ENCODE results near the gene CARS1. TPM values are rescaled to one million over a fixed set of nuclear protein-coding genes. Genes with fewer than 3 reads are reported as not detected.

CARS1 gene
- total RNA-seq, 1 experiment from 2014 or later: 67.6 TPM

DNA sequence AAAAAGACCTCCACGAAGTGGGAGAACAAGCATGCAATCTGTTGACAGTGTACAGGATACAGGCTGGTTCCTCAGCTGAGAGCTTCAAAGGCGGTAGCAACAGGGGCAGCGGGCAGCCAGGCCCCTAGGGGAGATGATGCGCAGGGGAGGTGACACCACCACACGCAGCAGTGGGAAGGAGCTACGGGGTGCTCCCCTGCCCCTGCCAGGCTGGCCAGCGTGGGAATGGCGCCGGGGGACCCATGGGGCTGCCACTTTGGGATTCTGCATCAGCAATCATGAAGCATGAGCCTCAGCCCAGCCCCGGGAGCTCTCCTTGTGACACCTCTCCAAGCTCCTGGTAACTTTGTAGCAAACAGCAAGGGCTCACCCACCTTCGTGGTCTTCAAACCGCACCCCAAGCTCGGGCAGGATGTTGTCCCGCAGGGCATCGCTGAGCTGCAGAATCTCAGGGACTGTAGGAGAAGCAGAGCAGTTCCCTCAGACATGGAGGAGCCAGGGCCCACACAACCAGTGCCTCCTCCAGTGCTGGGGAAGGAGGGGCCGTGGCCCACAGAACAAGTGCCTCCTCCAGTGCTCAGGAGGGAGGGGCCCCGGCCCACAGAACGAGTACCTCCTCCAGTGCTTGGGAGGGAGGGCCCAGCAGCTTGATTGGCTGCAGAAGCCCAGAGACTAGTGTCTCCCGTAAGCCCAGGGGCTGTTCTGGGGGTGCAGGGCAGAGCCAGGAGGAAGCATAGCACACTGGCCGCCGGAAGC lies 50.5 kb downstream of the CARS1 start:
- intact Hi-C loops (cut with micrococcal nuclease; ENCODE audit: unreplicated experiment): no loop called here
- Mint-ChIP-seq H3K36me3 (ENCODE audit: insufficient read depth, unreplicated experiment) (peaks cover 69% of the 10 kb centered on the region), H3K4me3 (ENCODE audit: low read depth, unreplicated experiment) (no peak overlapping the region), H3K9me3 (ENCODE audit: low read depth, unreplicated experiment) (no peaks in the 10 kb centered on the region), H3K4me1 (ENCODE audit: low read depth, unreplicated experiment) (peaks cover 21% of the 10 kb centered on the region), H3K27me3 (ENCODE audit: unreplicated experiment) (no peaks in the 10 kb centered on the region), H3K27ac (ENCODE audit: unreplicated experiment) (no peak overlapping the region)
- TF ChIP-seq, protein P1, sequence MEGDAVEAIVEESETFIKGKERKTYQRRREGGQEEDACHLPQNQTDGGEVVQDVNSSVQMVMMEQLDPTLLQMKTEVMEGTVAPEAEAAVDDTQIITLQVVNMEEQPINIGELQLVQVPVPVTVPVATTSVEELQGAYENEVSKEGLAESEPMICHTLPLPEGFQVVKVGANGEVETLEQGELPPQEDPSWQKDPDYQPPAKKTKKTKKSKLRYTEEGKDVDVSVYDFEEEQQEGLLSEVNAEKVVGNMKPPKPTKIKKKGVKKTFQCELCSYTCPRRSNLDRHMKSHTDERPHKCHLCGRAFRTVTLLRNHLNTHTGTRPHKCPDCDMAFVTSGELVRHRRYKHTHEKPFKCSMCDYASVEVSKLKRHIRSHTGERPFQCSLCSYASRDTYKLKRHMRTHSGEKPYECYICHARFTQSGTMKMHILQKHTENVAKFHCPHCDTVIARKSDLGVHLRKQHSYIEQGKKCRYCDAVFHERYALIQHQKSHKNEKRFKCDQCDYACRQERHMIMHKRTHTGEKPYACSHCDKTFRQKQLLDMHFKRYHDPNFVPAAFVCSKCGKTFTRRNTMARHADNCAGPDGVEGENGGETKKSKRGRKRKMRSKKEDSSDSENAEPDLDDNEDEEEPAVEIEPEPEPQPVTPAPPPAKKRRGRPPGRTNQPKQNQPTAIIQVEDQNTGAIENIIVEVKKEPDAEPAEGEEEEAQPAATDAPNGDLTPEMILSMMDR (IDR thresholded peaks at IDR 0.05; ENCODE audit: unreplicated experiment): no peak
- BruUV-seq (replicated peaks): no TSS peak
- CTCF ChIA-PET: no interaction called here
- DNase-seq: no peak

- peaks cover 41% of the 10 kb centered on the region for H3K4me1 Mint-ChIP-seq (ENCODE audit: low read depth, unreplicated experiment)
- no peaks in the 10 kb centered on the region for H3K9me3 Mint-ChIP-seq (ENCODE audit: low read depth, unreplicated experiment)
- CTCF ChIA-PET: interaction anchor here (0.7 kb wide), 1 partner anchor 477 kb away, joined by 5 read pairs; no protein-coding TSS in a partner anchor
- DNase-seq: no peak
- no TSS peak for BruUV-seq (replicated peaks)
- H3K27me3 Mint-ChIP-seq (ENCODE audit: unreplicated experiment): no peaks in the 10 kb centered on the region
- intact Hi-C loops (cut with micrococcal nuclease; ENCODE audit: unreplicated experiment): no loop called here
- H3K36me3 Mint-ChIP-seq (ENCODE audit: insufficient read depth, unreplicated experiment): peaks cover 71% of the 10 kb centered on the region
- H3K4me3 Mint-ChIP-seq (ENCODE audit: low read depth, unreplicated experiment): no peak overlapping the region
- peak overlapping the region; percentile 19 for H3K27ac Mint-ChIP-seq (ENCODE audit: unreplicated experiment)
- TF ChIP-seq, protein P1 (IDR thresholded peaks at IDR 0.05; ENCODE audit: unreplicated experiment): no peak
Measured at GRCh38 chr11:3004481-3004880, 52.7 kb downstream of the CARS1 start.

- no peak for DNase-seq
- BruUV-seq (replicated peaks): no TSS peak
- TF ChIP-seq, protein P1 (IDR thresholded peaks at IDR 0.05; ENCODE audit: unreplicated experiment): no peak
- H3K27ac Mint-ChIP-seq (ENCODE audit: unreplicated experiment): peak overlapping the region; percentile 19
- peaks cover 66% of the 10 kb centered on the region for H3K36me3 Mint-ChIP-seq (ENCODE audit: insufficient read depth, unreplicated experiment)
- H3K4me1 Mint-ChIP-seq (ENCODE audit: low read depth, unreplicated experiment): peaks cover 41% of the 10 kb centered on the region
- intact Hi-C loops (cut with micrococcal nuclease; ENCODE audit: unreplicated experiment): no loop called here
- H3K27me3 Mint-ChIP-seq (ENCODE audit: unreplicated experiment): no peaks in the 10 kb centered on the region
- CTCF ChIA-PET: no interaction called here
- no peak overlapping the region for H3K4me3 Mint-ChIP-seq (ENCODE audit: low read depth, unreplicated experiment)
- no peaks in the 10 kb centered on the region for H3K9me3 Mint-ChIP-seq (ENCODE audit: low read depth, unreplicated experiment)
Measured at GRCh38 chr11:3003396-3004231, 53.6 kb downstream of the CARS1 start.

- DNase-seq: no peak
- TF ChIP-seq, protein P1 (IDR thresholded peaks at IDR 0.05; ENCODE audit: unreplicated experiment): no peak
- Mint-ChIP-seq H3K4me1 (ENCODE audit: low read depth, unreplicated experiment) (peaks cover 41% of the 10 kb centered on the region), H3K27ac (ENCODE audit: unreplicated experiment) (no peak overlapping the region), H3K27me3 (ENCODE audit: unreplicated experiment) (no peaks in the 10 kb centered on the region), H3K36me3 (ENCODE audit: insufficient read depth, unreplicated experiment) (peaks cover 59% of the 10 kb centered on the region), H3K4me3 (ENCODE audit: low read depth, unreplicated experiment) (no peak overlapping the region), H3K9me3 (ENCODE audit: low read depth, unreplicated experiment) (no peaks in the 10 kb centered on the region)
- CTCF ChIA-PET: no interaction called here
- BruUV-seq (replicated peaks): no TSS peak
- intact Hi-C loops (cut with micrococcal nuclease; ENCODE audit: unreplicated experiment): no loop called here
Measured at GRCh38 chr11:3002871-3003270, 54.4 kb downstream of the CARS1 start.
